K562 (cell line): ENCODE data around the gene CD4. TPM values are rescaled to one million over a fixed set of nuclear protein-coding genes. Genes with fewer than 3 reads are reported as not detected.

ENCODE experiments used
- ATAC-seq: fragments of 200-7000 bp; cut with Tn5 transposase; 3 replicates; pipeline ENCODE4 v1.9.1; 2020; ENCODE audit warnings: moderate library complexity
- BruUV-seq: library from RNA; stranded (reverse); fragments of 400-500 nt; replicated peaks from 2 replicates; lab custom pipeline; 2021; lab: Mats Ljungman, UMichigan
- CTCF ChIA-PET: fragments of 300-600 bp; formaldehyde crosslinking; extraction: SDS; loops from one replicate; lab custom pipeline; 2021; ENCODE audit warnings: low intra/inter-chr PET ratio; lab: Yijun Ruan, JAX
- POLR2A ChIA-PET: fragments of 300-600, 350-650 bp; sonication (Branson Sonifier 250); formaldehyde crosslinking; extraction: SDS; loops from one replicate; lab custom pipeline; 2021; ENCODE audit warnings: antibody characterized with exemption, inconsistent platforms; lab: Yijun Ruan, JAX
- DNase-seq, 4 experiments: peaks; one replicate each; pipeline versions ENCODE4 v3.0.0 to v3.0.0-alpha.2; 2011 to 2018; ENCODE audit warnings: low spot score in 3 of 4, mixed read lengths in 3 of 4; ENCODE audit errors: extremely low read depth in 1 of 4
- FAIRE-seq: peaks from 2 replicates; lab custom pipeline; 2011; peaks lifted over from hg19 to GRCh38; lab: Jason Lieb, UNC
- H2AFZ ChIP-seq: 2 replicates; pipeline ENCODE4 v1.6.0; 2011; ENCODE audit warnings: low read depth, low read length, control low read depth, inconsistent platforms
- H3K27ac ChIP-seq: fragments of 200-600 bp; 3 replicates; pipeline ENCODE4 v1.8.0; 2011; ENCODE audit warnings: low read depth, mild to moderate bottlenecking, control low read depth, inconsistent platforms, low read length, moderate library complexity, mixed read lengths; ENCODE audit errors: extremely low read depth
- H3K27me3 ChIP-seq, 2 experiments: fragments of 300-600 bp in 1 of 2; 2 replicates in 1 of 2; 3 replicates in 1 of 2; pipeline versions ENCODE4 v1.6.0 to v1.8.0; 2011; ENCODE audit warnings: inconsistent platforms in 2 of 2, low read length in 2 of 2, mild to moderate bottlenecking in 1 of 2, mixed read lengths in 1 of 2, moderate library complexity in 1 of 2; ENCODE audit not compliant: control insufficient read depth in 2 of 2, insufficient read depth in 2 of 2
- H3K36me3 ChIP-seq: fragments of 300-600 bp; 3 replicates; pipeline ENCODE4 v1.8.0; 2011; ENCODE audit warnings: mild to moderate bottlenecking, low read length, inconsistent platforms; ENCODE audit not compliant: control insufficient read depth, insufficient read depth
- H3K4me1 ChIP-seq, 2 experiments: fragments of 200-600 bp in 1 of 2; replicated peaks in 1 of 2; 2 replicates in 1 of 2; 3 replicates in 1 of 2; pipeline versions ENCODE4 v1.5.1 to v1.8.0; 2011; ENCODE audit warnings: inconsistent platforms in 2 of 2, low read length in 2 of 2, mild to moderate bottlenecking in 1 of 2, mixed read lengths in 1 of 2, moderate library complexity in 1 of 2; ENCODE audit not compliant: control insufficient read depth in 2 of 2, insufficient read depth in 2 of 2
- H3K4me2 ChIP-seq: 2 replicates; pipeline ENCODE4 v1.6.1; 2011; ENCODE audit warnings: low read length, control low read depth, inconsistent platforms, mixed read lengths; ENCODE audit not compliant: insufficient read depth
- H3K4me3 ChIP-seq: fragments of 200-600 bp; sonication (generic), shearing (Covaris generic); 2 replicates; pipeline ENCODE4 v1.5.1; 2016; ENCODE audit warnings: control low read depth, inconsistent platforms
- H3K79me2 ChIP-seq: fragments of 200-600 bp; 3 replicates; pipeline ENCODE4 v1.8.0; 2011; ENCODE audit warnings: low read length, inconsistent platforms; ENCODE audit not compliant: control insufficient read depth, insufficient read depth
- H3K9ac ChIP-seq, 2 experiments: 2 replicates each; pipeline versions ENCODE4 v1.6.0 to v1.6.1; 2011; ENCODE audit warnings: low read depth in 2 of 2, low read length in 2 of 2, control low read depth in 1 of 2, inconsistent platforms in 1 of 2, mild to moderate bottlenecking in 1 of 2, mixed read lengths in 1 of 2; ENCODE audit not compliant: insufficient read depth in 1 of 2
- H3K9me1 ChIP-seq: one replicate; pipeline ENCODE4 v1.6.0; 2011; ENCODE audit warnings: inconsistent platforms, mild to moderate bottlenecking, low read length, moderate library complexity; ENCODE audit not compliant: control insufficient read depth, insufficient read depth
- H3K9me3 ChIP-seq: replicated peaks from 2 replicates; pipeline ENCODE4 v1.5.1; 2011; ENCODE audit warnings: low read depth, low read length, inconsistent platforms; ENCODE audit not compliant: control insufficient read depth, insufficient read depth
- H4K20me1 ChIP-seq: replicated peaks from 2 replicates; pipeline ENCODE4 v1.6.1; 2011; ENCODE audit warnings: low read length, inconsistent platforms, mixed read lengths; ENCODE audit not compliant: control insufficient read depth, insufficient read depth
- ELK3 ChIP-seq: fragments of 450-650 bp; formaldehyde crosslinking; IDR thresholded peaks from 2 replicates; pipeline ENCODE4 v1.4.0; 2020; ENCODE audit warnings: mild to moderate bottlenecking
- POLR2G ChIP-seq: fragments of 200-400 bp; formaldehyde crosslinking; IDR thresholded peaks from 2 replicates; pipeline ENCODE4 v1.6.1; 2017; ENCODE audit warnings: low read depth, mild to moderate bottlenecking, antibody characterized with exemption, low read length, moderate library complexity
- RBFOX2 ChIP-seq: fragments of 200-400 bp; formaldehyde crosslinking; IDR thresholded peaks from 2 replicates; pipeline ENCODE4 v1.6.1; 2017; ENCODE audit warnings: low read depth, mild to moderate bottlenecking, low read length, moderate library complexity
- WGBS: fragments of 100-300 bp; shearing (Covaris generic); methylation state at CpG from one replicate; pipeline ENCODE4 v1.1.6; 2016; ENCODE audit warnings: low coverage, mixed read lengths; ENCODE audit not compliant: insufficient coverage; ENCODE audit errors: missing lambda C conversion rate; 5-methylcytosine and 5-hydroxymethylcytosine counted together
- in situ Hi-C: fragments of 300-500 bp; cut with MboI; formaldehyde crosslinking; loops from 4 replicates; pipeline ENCODE4 v1.15.0; 2018; ENCODE audit warnings: inconsistent platforms, mixed read lengths
- intact Hi-C: fragments of 100-400 bp; cut with micrococcal nuclease; formaldehyde crosslinking; loops from 2 replicates; pipeline ENCODE4 v1.14.2; 2022
- polyA plus RNA-seq, 8 experiments: library from polyadenylated mRNA; depleted of rRNA in 4 of 8; stranded (reverse) in 5 of 8; unstranded in 3 of 8; fragments of >200 nt; fragmentation: Nextera tagmentation in 2 of 8; fragmentation: Illumina TruSeq in 1 of 8; extraction: Ambion mirVana in 2 of 8; extraction: Trizol in 1 of 8; gene quantifications; 2 replicates each; pipeline versions ENCODE4 v1.2.1 to v1.2.3, GENCODE V29; 2011 to 2014; ENCODE audit warnings: inconsistent platforms in 1 of 8, missing spikeins in 1 of 8
- total RNA-seq, 7 experiments: library from RNA; depleted of rRNA in 6 of 7; stranded (reverse); fragments of >200 nt in 6 of 7; fragmentation: Illumina TruSeq in 2 of 7; extraction: Trizol in 2 of 7; gene quantifications; 2 replicates each; pipeline versions ENCODE4 v1.2.1 to v1.2.3, GENCODE V29; 2011 to 2021; ENCODE audit warnings: low replicate concordance in 1 of 7
- TF ChIP-seq, protein P1 (sequence below): fragments of 250-450 bp; sonication (Bioruptor Pico); IDR thresholded peaks from 2 replicates; pipeline ENCODE4 v1.8.0; 2021; ENCODE audit warnings: moderate library complexity, mild to moderate bottlenecking, inconsistent platforms

Gene CD4
- total and polyA plus RNA-seq, 9 of the 15 experiments (the other 6 are each of a cell fraction or from before 2014, with no cell fraction given), result 0.06 to 0.27 (median 0.09) TPM; not detected in 5

- no peak for TF ChIP-seq ELK3 (CRISPR knock-in tag)
Measured at GRCh38 chr12:6843118-6843902, 54.0 kb downstream of the CD4 start (continued).

GRCh38 chr12:6845395-6845794 lies 56.1 kb downstream of the CD4 start:
- CTCF ChIA-PET, result no interaction called here
- no TSS peak for BruUV-seq
- POLR2A ChIA-PET, result interaction anchor here (0.6 to 4.8 kb wide), 4 partner anchors 11 to 305 kb away, joined by 3 to 24 read pairs (median 4); partner anchors contain the start of gene COPS7A
- DNase-seq (no peak), ATAC-seq (no peak), FAIRE-seq (no peak)
- Histone ChIP-seq H2AFZ (no peak overlapping the region), H3K4me2 (no peak overlapping the region), H3K4me3 (no peak overlapping the region), H3K27ac (no peak overlapping the region), H3K9me3 (no peaks in the 10 kb centered on the region), H3K27me3 (no peaks in the 10 kb centered on the region), H3K4me1 (peaks cover 15 to 32% of the 10 kb centered on the region in 2 experiments; a peak in 4 of 5 replicates), H3K79me2 (peaks cover 19% of the 10 kb centered on the region), H3K9ac (no peak overlapping the region; a peak in 1 of 4 replicates), H4K20me1 (no peaks in the 10 kb centered on the region), H3K36me3 (peaks cover 76% of the 10 kb centered on the region; the same call in 2 of the 3 replicates), H3K9me1 (no peaks in the 10 kb centered on the region)
- in situ Hi-C loops, result no loop called here
- TF ChIP-seq, protein P1, sequence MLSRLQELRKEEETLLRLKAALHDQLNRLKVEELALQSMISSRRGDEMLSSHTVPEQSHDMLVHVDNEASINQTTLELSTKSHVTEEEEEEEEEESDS (CRISPR knock-in tag), result no peak
- peak; percentile 67 for TF ChIP-seq POLR2G
- peak; percentile 53 for TF ChIP-seq RBFOX2
- intact Hi-C loops, result no loop called here
- 95% methylated on average over 7 of the region's 17 CpGs for WGBS
